Measurements from ENCODE around the gene MT1G.

- TF ChIP-seq ZNF384 (IDR thresholded peaks at IDR 0.05), result no peak
- no peak for TF ChIP-seq SP1 (IDR thresholded peaks at IDR 0.05)
- TF ChIP-seq PKNOX1 (IDR thresholded peaks at IDR 0.05), result no peak
- no peak for TF ChIP-seq SUZ12 (IDR thresholded peaks at IDR 0.05)
- TF ChIP-seq FOXA1 (IDR thresholded peaks at IDR 0.05), result no peak
- TF ChIP-seq BHLHE40 (IDR thresholded peaks at IDR 0.05; ENCODE audit: borderline replicate concordance), result no peak
- TF ChIP-seq FOXK2 (IDR thresholded peaks at IDR 0.05), result no peak
- TF ChIP-seq CTBP1 (IDR thresholded peaks at IDR 0.05; ENCODE audit: borderline replicate concordance), result no peak
- TF ChIP-seq ELF4 (IDR thresholded peaks at IDR 0.05), result no peak
- no peak for TF ChIP-seq NFRKB (IDR thresholded peaks at IDR 0.05)
- TF ChIP-seq TARDBP (IDR thresholded peaks at IDR 0.05), result no peak
- TF ChIP-seq HDGF (IDR thresholded peaks at IDR 0.05; ENCODE audit: borderline replicate concordance), result no peak
- no peak for TF ChIP-seq ARNT (IDR thresholded peaks at IDR 0.05)
Measured at GRCh38 chr16:56708525-56709442, 40.9 kb upstream of the MT1G start.

Data from HEK293T (cell line).